ENCODE measurements around the gene RIPK4.

DNA sequence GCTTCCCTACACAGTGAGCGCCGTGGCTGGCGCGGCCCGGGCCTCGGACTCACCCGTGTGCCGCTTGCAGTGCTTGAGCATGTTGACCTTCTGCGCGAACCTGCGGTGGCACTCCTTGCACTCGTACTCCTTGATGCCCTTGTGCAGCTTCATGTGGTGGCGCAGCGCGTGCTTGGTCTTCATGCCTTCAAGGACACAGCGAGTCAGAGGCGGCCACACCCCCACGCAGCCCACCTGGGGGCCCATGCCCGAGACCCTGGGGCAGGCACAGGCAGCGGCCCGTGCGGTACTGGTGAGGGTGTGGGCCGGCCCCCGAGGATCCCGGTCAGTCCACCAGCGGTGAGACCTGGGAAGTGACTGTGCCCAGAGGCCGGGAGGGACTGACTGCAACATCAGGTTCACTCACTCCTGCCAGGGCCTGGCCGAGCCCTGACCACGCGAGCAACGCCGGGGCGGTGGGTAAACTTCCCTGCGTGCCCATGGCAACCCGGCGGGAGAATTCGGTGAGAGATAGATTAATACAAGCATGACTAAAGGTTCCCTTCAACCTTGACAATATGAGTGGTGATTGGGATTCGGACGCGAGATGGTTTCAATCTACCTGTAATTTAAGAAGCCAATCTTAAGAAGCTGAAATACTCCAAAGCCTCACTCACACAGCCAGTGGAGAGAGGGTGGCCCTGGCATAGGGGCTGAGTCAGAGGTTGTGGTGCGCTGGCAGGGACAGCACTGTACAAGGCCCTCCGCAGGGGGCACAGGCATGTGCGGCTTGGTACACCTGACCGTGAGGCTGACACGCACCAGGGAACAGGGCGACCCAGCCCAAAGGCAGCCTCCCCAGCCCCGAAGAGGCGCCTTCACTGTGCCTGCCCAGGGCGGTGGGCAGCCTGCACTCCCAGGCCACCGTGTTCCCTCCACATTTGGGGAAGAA is 49.1 kb upstream of the RIPK4 start:
- TF ChIP-seq, protein P1, sequence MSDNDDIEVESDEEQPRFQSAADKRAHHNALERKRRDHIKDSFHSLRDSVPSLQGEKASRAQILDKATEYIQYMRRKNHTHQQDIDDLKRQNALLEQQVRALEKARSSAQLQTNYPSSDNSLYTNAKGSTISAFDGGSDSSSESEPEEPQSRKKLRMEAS (IDR thresholded peaks at IDR 0.05) = no peak
- TF ChIP-seq, protein P2, sequence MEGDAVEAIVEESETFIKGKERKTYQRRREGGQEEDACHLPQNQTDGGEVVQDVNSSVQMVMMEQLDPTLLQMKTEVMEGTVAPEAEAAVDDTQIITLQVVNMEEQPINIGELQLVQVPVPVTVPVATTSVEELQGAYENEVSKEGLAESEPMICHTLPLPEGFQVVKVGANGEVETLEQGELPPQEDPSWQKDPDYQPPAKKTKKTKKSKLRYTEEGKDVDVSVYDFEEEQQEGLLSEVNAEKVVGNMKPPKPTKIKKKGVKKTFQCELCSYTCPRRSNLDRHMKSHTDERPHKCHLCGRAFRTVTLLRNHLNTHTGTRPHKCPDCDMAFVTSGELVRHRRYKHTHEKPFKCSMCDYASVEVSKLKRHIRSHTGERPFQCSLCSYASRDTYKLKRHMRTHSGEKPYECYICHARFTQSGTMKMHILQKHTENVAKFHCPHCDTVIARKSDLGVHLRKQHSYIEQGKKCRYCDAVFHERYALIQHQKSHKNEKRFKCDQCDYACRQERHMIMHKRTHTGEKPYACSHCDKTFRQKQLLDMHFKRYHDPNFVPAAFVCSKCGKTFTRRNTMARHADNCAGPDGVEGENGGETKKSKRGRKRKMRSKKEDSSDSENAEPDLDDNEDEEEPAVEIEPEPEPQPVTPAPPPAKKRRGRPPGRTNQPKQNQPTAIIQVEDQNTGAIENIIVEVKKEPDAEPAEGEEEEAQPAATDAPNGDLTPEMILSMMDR (IDR thresholded peaks at IDR 0.05; ENCODE audit: low read depth, low read length, missing input control) = no peak
- no peak for TF ChIP-seq TAF1 (conservative IDR thresholded peaks at IDR 0.05)
- TF ChIP-seq SP1 (IDR thresholded peaks at IDR 0.05) = no peak
- TF ChIP-seq, protein P3, sequence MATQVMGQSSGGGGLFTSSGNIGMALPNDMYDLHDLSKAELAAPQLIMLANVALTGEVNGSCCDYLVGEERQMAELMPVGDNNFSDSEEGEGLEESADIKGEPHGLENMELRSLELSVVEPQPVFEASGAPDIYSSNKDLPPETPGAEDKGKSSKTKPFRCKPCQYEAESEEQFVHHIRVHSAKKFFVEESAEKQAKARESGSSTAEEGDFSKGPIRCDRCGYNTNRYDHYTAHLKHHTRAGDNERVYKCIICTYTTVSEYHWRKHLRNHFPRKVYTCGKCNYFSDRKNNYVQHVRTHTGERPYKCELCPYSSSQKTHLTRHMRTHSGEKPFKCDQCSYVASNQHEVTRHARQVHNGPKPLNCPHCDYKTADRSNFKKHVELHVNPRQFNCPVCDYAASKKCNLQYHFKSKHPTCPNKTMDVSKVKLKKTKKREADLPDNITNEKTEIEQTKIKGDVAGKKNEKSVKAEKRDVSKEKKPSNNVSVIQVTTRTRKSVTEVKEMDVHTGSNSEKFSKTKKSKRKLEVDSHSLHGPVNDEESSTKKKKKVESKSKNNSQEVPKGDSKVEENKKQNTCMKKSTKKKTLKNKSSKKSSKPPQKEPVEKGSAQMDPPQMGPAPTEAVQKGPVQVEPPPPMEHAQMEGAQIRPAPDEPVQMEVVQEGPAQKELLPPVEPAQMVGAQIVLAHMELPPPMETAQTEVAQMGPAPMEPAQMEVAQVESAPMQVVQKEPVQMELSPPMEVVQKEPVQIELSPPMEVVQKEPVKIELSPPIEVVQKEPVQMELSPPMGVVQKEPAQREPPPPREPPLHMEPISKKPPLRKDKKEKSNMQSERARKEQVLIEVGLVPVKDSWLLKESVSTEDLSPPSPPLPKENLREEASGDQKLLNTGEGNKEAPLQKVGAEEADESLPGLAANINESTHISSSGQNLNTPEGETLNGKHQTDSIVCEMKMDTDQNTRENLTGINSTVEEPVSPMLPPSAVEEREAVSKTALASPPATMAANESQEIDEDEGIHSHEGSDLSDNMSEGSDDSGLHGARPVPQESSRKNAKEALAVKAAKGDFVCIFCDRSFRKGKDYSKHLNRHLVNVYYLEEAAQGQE (IDR thresholded peaks at IDR 0.05) = no peak
- TF ChIP-seq, protein P4, sequence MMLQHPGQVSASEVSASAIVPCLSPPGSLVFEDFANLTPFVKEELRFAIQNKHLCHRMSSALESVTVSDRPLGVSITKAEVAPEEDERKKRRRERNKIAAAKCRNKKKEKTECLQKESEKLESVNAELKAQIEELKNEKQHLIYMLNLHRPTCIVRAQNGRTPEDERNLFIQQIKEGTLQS (IDR thresholded peaks at IDR 0.05) = no peak
- TF ChIP-seq YY1 (IDR thresholded peaks at IDR 0.05) = no peak
- no peak for TF ChIP-seq JUND (IDR thresholded peaks at IDR 0.05)
- no peak for TF ChIP-seq EGR1 (IDR thresholded peaks at IDR 0.05; ENCODE audit: low read depth in 2 of 2)
- TF ChIP-seq RXRA (IDR thresholded peaks at IDR 0.05) = no peak
